Measurements from ENCODE around the gene TUBGCP2.

TUBGCP2 gene

DNA sequence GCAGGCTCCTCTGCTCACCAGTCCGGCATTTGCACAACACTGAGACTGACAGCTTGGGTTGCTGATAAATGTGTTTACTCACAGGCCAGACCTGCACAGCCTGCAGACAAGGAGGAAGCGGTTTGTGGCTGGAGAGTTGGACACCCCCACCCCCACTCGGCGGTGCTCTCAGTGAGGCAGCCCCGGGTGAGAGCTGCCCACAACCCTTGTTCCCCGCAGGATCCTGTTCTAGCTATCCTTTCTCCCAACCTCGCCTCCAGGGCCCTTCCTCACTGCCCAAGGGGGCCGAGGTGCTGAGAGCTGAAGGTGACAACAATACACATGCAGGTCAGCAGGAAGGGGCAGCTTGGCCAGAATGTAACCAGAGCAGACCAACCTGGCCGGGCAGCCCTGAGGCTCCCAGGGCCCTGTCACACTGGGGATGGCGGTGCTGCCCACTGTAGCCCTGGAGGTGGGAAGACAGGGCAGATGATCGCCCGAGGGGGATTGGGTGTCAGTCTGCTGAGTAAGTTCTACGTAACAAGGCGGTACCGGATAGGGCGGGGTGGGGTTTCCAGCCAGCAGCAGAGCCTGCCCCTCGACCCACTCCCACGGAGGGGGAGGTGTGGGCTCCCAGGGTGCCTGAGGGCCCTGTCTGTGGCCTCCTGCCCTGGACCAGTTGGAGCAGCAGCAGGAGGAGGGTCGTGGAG is 30.0 kb downstream of the TUBGCP2 start:
- no peak for DNase-seq (ENCODE audit: low read depth in 2 of 2)

DNA sequence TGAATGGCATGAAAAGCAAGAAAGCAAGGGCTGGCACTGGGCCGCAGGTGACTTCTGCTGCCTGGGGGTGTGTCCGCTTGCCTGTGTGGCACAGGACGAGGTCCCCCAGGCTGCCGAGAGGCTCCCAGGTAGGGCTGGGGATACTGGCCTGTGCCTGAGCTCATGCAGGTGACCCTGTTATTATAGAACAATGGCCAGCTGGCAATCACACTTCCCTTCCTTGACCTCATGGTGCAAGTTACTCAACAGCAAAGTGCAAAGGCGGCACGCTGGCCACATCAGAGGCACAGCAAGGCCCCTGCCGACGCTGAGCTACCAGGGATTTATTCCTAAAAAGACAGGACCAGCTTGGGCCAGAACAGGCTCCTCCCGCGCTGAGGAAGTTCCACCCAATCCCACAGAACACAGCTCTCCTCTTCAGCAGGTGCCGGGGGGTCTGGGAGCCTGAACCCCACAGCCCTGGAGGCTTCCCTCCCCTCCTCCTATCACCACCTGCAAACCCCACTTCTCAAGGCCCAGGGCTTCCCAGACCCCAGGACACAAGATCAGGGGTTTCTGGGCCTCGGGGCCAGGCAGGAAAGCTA is 30.6 kb downstream of the TUBGCP2 start:
- DNase-seq (ENCODE audit: low read depth in 2 of 2): no peak

GRCh38 chr10:133277277-133277992 is 31.2 kb downstream of the TUBGCP2 start:
- DNase-seq (ENCODE audit: low read depth in 2 of 2): no peak

DNA sequence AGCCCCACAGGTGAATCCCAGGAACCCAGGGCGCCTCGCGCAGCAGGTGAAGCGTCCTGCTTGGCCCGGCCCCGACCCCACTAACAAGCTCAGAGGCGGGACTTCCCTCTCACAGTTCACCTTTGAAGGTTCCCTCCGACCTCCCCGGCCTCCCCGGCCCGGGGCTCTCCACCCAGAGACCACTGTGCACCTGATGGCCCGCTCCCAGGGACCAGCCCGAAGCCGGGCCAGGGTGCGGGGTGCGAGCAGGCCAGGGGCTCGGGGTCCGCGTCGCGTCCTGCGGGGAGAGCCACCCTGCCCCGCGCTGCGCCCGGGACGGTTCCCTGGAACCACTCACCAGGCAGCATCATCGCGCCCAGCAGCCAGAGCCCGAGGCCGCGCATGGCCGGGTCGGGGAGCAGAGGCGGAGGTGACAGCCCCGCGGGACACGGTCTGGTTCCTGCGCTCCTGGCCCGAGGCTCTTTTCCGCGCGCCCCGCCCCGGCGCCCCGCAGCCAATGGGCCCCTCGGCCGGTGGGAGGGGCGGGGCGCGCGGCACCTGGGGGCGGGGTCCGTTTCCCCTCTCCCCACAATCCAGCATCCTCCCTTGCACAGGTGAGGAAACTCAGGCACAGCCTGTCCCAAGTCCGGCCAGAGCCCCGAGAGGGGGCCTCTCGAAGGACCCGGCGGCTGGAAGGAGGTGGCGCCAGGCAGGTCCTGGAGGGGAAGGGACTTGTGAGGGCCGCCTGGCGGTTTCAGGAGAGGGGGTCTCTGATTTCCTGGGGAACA is 32.1 kb downstream of the TUBGCP2 start, which contains the start of gene ADAM8:
Gene ADAM8 (minus strand): TSS at position 434 of the 767 bp plus-strand sequence. CDS start 51 bp downstream, at position 383.
- no peak for DNase-seq (ENCODE audit: low read depth in 2 of 2)

GRCh38 chr10:133276100-133276434 is 32.6 kb downstream of the TUBGCP2 start:
- DNase-seq (ENCODE audit: low read depth in 2 of 2): no peak

DNA sequence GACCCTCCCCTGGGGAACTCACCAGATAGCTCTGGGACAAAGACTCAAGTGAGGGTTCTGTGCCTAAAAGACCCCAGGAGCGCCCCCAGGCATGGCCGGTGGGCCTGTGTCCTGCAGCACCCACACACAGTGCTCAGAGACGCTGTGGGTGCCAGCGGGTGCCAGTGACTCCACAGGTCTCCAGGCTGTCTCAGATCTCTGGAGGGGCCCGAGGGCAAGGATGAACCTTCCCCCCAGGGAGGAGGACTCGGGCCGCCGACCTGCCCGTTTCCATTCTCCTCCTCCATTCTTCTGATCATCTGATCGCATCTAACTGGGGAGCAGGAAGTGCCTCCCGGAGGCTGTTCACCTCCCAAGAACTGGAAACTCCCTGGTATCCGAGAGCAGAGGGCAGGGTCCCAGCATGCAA is 33.0 kb downstream of the TUBGCP2 start:
- DNase-seq (ENCODE audit: low read depth in 2 of 2): no peak

DNA sequence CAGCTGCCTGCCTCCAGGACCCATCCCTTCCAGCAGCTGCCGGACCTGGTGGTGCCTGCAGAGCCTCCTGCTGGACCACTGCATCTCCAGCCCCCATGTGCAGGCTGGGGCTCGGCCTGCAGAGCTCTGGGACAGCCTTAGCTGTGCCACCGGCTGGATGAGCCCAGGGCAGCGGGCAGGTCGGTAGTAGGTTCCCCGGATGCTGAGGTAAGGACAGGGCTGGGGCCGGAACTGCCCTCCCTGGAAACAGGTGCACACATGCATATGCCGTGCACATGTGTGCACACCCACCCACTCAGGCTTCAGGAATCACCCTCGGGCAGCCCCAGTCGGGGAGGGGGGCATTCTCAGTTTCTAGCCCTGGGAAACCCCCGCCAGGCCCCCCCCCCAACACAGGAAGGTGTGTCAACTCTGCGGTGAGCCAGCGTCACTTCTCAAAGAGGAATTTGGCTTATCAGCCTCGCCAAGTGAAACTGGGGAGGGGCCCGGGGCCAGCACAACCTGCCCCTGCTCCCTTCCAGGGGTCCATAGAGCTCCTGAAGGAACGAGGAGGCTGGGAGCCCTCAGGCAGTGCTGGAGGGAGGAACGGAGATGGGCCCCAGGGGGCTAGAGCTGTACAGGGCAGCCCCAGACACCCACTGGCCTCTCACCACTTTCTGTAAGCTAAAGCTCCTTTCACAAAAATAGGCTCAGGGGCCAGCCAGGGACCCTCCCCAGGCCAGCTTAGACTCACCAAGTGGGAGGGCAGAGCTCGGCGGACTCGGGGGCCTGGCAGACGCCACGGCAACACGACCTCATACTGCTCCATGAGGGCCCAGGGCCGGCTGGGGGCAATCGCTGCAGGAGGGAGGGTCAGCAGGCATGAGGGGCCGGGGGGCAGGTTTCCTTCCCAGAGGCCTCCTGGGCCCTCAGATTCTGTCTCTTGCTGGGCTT is 33.7 kb downstream of the TUBGCP2 start:
- no peak for DNase-seq (ENCODE audit: low read depth in 2 of 2)

DNA sequence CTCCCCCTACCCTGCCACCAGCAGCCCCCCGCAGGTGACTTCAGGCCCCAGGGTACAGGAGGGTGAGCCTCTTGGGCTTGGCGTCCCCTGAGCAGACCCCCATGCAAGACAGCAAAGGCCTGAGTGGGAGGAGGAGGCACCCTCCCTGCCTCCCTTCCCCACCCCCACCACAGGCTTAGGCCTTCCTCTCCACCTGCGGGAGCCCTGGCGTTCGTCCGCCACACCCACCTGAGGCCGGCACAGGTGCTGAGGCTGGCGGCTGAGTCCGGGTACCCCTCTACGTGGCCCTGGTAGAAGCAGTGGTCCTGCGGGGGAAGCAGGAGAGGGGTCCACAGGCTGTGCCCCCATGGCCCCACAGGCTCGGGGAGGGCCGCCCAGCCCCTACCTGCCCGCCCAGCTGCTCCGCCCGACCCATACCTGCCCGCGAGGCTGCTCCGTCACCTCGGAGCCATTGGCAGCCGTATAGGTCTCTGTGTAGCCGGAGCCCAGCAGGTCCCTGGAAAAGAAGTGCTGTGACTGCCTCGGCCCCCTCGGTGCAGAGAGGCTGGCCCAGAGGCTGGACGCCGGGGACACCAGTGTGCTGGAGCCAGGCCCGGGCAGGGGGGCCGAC is 35.0 kb downstream of the TUBGCP2 start:
- DNase-seq (ENCODE audit: low read depth in 2 of 2): no peak

- DNase-seq (ENCODE audit: low read depth in 2 of 2): no peak
These were observed 35.7 kb downstream of the TUBGCP2 start for GRCh38 chr10:133272964-133273420.

GRCh38 chr10:133272301-133272963 is 36.2 kb downstream of the TUBGCP2 start:
- DNase-seq (ENCODE audit: low read depth in 2 of 2): no peak

GRCh38 chr10:133271521-133272300 is 37.0 kb downstream of the TUBGCP2 start:
- DNase-seq (ENCODE audit: low read depth in 2 of 2): no peak

DNA sequence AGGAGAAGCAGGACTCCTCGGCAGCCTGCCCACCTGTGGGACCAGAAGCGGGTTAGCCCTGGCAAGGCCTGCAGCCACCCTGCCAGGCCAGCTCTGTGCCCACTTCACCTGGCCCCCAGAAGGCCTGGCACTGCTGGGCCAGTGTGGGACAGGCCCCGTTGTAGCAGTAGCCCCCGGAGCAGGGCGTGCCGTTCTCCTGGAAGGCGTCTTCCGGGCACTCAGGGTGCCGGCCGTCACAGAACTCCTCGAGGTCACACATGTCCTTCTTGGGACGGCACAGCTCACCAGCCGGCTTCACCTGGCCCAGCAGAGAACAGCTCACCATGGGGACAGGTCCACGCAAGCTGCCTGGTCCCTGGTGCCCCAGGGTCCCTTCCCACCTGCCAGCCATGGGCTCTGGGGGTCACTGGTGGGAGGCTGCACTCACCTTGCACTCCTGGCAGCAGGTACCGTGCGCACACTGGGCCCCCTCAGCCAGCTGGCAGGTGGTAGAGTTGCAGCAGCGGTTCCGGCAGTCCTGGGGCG is 37.8 kb downstream of the TUBGCP2 start:
- DNase-seq (ENCODE audit: low read depth in 2 of 2): no peak

DNA sequence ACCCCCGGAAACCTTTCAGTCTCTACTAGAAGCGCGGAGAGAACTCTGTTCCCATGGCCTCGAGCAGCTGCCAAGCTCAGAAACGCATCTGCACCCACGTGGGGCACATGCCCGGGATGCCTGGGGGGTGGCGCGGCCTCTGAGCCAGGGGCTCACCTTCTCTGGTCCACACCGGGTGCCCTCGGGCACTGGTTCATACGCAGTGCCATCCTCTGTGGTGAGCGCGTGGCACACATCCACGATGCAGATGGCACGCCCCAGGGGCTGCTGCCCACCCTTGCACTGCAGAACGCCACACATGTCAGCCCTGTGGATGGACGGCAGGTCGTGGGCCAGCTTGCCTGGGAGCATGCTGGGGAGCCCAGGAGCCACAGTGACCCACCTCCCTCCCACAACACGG is 38.5 kb downstream of the TUBGCP2 start:
- DNase-seq (ENCODE audit: low read depth in 2 of 2): no peak

DNA sequence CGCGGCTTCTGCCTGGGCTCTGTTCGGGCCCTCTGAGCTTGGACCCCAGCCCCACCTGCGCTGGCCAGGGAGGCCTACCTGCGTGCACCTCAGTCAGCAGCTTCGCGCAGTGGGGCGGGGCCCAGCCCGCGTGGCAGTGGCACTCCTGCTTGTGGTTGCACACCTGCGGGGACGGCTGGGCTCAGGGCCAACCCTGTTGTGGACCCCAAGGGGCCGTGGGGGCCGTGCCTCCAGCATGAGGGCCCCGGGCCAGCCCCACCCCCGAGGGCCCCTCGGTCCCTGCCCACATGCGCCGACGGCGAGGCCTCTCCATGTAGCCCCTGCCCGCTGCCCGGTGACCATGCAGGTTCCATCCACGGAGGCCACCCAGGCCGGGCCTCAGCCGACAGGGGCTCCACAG is 39.3 kb downstream of the TUBGCP2 start:
- no peak for DNase-seq (ENCODE audit: low read depth in 2 of 2)

- no peak for DNase-seq (ENCODE audit: low read depth in 2 of 2)
These were observed 40.1 kb downstream of the TUBGCP2 start for GRCh38 chr10:133268532-133268931.

DNA sequence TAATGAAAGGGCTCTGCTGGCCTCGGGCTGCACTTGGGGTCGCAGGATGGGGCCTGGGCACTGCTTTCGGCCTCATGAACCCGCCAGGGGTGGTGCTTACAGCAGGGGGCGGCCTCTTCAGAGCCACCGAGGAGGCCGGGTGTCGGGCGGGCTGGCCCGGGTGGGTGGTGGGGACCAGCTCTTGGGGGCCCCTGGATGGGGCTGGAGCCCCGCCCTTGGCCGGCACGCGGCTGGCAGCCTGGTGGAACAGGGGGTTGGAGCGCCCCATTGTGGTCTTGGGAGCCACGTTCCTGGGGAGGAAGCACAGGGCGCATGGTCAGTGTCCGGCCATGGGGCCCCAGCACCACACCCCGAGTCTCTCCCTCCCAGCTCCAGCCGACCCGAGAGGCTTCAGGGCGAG is 40.8 kb downstream of the TUBGCP2 start:
- no peak for DNase-seq (ENCODE audit: low read depth in 2 of 2)

GRCh38 chr10:133267293-133267692 is 41.4 kb downstream of the TUBGCP2 start:
- DNase-seq (ENCODE audit: low read depth in 2 of 2): no peak

DNA sequence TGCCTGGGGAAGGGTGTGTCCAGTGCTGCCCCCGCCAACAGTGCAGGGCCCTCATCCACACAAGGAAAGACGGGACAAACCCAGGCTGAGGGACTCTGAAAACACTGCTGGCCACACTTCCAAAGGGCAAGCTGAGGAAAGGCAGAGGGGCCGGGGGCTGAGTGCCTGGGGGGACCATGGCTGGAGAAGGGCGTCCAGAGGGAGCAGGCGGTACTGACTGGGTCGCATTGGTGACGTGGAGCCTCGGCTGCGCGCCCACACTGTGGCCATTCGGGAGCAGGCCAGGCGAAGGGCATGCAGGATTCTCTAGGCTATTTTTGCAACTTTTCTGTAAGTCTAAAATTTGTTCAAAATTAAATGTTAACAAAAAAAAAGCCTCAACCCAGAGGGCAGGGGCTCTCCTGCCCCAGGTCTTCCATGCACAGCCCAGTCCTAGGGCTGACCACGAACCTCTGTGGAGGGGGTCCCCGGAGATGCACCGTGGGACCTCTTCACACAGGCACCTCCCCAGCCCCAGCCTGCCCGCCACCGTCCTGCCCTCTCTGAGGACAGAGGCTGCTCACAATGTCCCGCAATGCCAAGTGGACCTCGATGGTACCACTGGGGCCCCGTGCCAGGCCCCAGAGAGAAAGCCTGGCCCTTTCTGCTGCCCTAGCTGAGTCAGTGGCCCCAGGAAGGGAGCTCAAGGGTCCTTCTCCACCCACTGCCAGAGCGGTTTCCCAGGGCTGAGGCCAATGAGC is 42.4 kb downstream of the TUBGCP2 start:
- DNase-seq (ENCODE audit: low read depth in 2 of 2): no peak

Measured in fibroblast of skin of left biceps (primary cell).